HG02642 (cell line): ENCODE results near the gene GSG1.
"Not testable (repeated sequence)": the region's sequence is repeated elsewhere in the genome, so short reads cannot be mapped to it uniquely, and the experiment has no call there.

Experiments used
- ATAC-seq: cut with Tn5 transposase; IDR thresholded peaks from one replicate; pipeline ENCODE4 v1.9.1; 2021; ENCODE audit warnings: mild to moderate bottlenecking; ENCODE audit not compliant: unreplicated experiment, poor library complexity

Gene GSG1

DNA sequence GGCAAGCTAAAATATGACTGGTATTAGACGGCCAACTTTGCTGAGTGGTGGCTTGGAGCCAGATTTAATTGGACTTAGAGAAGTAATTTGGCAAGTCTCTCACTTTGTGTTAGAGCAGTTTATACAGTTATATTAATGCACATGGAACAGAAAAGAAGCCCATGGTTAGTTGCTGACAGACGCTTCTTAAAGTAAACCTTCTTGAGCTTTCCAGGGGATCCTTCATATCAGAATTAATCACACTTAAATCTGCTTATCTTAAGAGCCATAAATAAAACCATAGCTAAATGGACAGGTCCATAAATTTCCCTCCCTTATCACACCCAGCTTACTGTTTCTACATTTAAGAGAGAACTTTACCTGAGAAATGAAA lies 9.6 kb downstream of the GSG1 start:
- no peak for ATAC-seq

DNA sequence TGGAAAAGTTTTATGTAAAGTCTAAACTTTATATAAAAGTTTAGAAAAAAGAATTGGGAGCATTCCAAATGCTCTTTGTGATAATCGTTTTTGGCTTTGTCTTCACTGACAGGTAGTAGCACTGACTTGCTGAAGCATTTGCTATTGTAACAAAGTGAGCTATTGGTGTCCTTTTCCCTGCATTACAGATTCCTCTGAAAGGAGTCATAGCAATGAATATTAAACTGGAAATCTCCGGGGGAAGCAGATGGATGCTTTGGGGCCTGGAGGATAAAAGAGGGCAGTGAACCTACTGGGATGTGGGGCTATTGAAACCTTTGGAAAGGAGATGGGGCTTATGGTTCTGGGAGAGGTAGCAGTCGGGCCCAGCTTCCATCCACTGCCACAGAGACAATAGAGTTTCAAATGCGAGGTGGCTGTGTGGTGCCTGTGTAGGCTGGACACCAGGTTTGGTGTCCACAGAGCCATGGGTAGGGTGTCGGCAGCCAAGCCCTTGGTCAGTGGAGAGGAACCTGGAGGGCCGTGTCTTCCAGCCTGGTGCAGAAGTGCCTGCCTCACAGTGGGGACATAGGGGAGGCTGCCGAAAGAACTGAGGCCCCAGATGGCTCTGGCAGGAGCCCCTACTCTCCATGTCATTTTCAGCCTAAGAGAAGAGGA lies 10.1 kb downstream of the GSG1 start:
- no peak for ATAC-seq

DNA sequence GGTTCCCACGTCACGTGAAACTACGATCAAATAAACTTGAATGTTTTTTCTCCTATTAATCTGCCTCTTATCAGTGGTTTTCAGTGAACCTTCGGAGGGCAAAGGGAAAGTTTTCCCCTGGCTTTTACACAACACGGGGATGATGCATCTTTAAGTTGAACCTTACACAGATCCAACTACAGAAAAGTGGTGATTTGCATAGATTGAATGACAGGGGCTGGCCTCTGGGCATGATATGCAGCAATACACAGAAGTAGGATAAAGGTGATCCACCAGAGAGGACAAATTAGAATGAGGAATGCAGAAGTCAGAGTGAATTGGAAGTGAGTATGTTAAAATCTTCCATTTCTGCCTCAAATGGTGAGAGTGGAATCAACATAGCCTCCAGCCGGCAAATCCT lies 11.6 kb downstream of the GSG1 start:
- ATAC-seq: no peak

DNA sequence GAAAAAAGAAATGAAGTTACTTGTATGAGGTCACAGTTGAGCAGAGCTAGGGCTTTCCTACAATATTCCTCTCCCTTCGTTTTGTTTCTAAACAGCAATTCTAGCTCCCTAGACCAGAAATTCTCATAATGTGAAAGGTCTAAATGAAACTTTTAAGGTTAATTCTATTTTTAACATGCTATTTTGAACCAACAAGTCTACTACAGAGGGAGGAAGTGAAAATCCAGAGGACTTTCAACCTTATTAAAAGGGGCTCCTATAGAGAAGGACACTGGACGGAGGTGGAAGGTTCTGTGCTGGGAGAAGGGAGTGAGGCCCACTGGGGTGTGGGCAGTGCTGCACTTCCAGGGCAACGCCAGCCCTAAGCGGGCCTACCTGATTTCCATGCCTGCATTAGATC lies 13.4 kb downstream of the GSG1 start:
- ATAC-seq: no peak

DNA sequence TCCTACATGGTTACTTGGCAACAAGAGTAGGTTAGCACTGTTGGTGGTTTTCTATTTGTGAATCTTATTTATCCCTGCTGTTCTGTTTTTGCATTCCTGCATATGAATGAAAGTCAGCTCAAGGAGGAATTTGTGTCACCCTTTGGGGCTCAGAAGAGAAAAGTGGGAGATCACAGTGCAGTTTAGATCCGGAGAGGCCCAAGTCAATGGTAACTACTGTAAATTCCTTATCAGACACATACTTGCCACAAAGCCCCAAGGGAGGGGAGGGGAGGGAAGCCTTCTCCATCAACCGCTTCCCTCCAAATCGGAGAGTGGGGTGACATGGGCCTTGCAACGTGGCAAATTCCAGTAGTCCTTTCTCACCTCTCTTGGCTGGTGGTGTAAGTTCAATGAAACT lies 15.0 kb downstream of the GSG1 start:
- no peak for ATAC-seq

DNA sequence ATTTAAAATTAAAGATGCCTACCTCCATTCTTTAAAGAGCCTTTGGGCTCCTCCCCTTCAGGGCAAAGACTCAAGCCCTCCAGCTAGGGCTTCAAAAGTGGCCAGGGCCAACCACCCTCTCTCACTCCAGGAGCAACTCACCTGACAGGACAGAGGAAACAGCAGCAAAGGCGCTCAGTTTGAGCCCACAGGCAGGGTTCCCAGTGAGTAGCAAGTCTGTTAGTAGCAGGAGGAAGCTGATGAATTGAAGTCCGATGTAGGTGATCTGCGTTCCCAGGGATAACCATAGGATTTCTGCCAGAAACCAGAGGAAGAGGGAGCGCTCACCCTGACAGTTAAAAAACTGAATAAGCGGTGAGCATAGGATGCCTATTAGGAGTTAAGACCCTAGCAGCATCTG lies 15.7 kb downstream of the GSG1 start:
- ATAC-seq: no peak

DNA sequence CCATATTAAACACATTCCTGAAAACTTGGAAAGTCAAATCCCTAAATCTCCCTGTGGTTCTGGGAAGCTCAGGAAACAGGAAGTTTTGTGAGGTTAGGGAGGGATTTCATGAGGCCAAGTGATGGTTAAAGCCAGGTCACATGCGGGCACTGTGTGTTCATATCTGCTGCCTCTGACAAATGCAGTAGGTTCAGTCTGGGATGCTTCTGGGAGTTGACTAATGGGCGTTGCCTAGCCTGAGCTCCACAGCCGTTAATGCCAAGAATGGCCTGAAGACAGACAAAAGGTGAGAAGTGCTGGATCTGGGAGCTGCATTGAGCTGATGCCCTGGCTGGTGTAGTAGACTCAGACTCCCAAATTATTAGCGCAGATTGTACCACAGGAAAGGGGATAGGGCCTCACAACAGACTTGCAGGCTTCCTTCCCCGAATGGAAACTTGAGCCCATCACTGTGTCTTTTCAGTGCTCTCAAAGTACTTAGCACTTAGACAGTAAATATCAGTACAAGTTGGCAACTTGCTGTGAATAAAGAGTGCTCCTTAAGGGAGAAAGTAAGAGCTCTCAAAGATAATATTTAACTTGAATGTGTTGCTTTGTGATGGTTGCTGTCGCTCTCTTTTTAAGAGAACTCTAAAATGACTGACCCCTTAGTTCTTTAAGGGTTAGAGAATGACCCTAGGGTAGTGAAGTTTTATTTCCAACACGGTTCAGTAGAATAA lies 17.3 kb downstream of the GSG1 start:
- no peak for ATAC-seq

DNA sequence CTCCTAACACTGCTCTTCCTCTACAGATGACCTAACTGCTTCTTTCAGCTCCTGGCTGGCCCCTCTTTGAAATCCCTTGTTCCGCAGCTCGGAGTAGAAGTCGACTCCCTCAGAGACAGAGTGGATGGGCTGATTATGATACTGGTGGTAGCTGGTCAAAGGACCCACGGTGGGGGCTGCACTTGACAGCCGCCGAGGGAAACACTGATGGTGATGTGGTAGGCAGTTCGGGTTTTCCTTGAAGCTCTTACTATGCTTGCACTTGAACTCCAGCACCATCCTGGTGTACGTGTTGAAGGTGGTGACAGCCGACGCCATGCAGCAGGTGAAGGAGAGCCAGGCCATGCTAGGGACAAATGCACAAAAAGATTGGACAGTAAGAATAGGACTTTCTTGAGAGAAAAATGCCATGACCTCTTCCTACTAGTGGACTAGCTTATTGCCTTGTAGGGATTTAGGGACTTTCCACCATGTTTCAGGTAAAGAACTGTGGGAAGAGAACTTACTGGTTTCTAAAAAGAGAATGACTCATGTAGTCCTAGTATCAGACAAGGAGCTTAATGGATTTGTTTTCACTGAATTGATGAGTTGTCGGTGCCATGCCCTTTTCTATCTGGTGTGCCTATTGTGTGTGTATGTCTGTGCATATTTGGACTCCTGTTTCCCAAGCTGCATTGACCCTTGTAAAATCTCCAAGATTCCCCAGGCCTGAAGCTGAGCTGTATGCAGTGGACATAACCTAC lies 18.4 kb downstream of the GSG1 start:
- ATAC-seq: no peak

DNA sequence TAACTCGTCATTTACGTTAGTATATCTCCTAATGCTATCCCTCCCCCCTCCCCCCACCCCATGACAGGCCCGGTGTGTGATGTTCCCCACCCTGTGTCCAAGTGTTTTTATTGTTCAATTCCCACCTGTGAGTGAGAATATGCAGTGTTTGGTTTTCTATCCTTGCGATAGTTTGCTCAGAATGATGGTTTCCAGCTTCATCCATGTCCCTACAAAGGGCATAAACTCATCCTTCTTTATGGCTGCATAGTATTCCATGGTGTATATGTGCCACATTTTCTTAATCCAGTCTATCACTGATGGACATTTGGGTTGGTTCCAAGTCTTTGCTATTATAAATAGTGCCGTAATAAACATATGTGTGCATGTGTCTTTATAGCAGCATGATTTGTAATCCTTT lies 19.8 kb downstream of the GSG1 start:
- not testable (repeated sequence) for ATAC-seq

DNA sequence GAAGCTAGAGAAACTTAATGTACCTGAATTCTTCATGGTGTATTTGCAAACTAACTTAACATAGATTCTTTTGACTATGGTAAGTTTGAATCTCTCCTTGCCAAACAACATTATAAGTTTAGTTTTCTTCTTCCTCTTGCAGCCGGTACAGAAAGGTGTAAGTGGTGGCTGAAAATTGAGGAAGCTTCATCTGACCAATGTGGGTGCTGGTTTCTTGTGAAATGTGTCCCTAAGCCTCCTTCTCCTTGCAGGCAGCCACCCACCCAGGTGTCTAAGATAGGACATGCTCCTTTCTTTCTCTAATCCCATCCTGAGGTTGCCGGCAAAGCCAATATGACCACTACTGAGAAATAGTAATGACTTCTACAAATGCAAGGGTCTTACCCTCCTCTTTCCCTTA lies 20.6 kb downstream of the GSG1 start:
- no peak for ATAC-seq

DNA sequence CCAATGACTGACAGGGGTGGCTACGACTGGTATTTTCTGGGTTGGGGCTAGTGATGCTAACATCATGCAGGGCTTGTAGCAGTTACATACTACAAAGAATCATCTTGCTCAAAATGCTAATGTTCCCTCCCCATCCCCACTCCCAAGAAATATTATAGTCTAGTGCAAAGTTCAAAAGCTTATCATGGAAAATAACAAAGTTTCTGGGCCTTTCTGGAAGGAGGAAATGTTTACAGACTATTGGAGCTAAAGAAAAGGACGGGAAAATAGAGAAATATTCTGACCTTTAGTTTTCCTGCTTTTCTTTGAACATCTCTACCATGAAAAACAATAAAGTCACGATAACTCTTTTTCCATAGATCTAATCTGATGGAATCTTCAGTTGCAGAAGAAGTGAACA lies 23.2 kb downstream of the GSG1 start:
- ATAC-seq: no peak

DNA sequence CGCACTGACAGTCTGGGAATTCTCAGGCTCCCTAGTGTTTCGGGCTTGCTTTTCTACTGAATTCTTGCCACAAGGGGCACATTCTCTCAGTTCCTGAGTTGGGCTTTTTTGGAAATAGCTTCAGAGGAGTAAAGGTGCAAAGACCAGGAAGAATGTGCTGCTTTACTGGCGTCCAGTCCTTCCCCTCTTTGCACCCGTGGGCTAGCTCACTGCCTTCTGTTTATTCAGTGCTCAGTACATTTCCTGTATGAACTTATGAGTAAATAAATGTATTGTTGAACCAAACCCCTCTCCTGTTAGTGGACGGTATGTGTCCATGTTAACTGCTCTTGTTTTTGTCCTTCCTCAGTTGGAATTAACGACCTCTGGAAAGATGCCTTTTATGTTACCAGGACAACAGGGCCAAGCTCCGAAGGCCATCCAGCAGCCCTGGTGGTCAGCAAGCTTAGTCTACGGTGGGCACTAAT lies 24.0 kb downstream of the GSG1 start:
- ATAC-seq: no peak

DNA sequence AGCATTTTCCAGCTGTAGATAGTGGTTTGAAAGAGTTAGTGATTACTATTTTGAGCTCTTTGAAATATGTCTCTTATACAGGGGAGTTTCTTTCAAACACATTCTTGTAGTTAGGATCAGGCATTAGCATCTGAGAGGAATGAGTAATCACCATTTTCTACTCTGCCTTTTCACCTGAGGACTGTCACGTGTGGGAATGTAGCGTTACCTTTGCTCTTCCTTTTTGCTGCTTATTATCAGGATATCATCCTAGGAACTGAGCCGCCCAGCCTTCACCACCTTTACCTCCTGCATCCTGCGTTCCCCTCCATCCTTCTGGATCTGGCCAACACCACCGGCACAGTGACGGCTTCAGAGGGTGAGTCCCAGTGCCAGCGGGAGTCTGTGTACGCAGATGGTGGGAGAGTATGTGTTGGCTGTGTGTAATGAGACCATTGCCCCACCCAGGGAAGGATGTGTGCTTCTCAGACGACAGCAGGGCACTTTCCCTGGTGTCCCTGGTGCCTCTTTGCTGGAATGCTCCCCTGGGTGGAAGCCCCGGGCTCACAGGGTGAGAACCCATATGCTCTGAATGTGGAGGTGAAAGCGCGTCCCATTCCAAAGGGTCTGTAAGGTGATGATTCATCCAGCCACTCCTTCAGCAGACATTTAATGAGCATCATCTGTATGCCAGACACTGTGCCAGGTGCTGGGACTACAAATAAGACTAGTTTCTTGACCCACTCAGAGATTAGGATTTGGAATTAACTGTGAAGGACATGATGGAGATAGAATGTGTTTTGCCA lies 27.5 kb downstream of the GSG1 start:
- no peak for ATAC-seq

DNA sequence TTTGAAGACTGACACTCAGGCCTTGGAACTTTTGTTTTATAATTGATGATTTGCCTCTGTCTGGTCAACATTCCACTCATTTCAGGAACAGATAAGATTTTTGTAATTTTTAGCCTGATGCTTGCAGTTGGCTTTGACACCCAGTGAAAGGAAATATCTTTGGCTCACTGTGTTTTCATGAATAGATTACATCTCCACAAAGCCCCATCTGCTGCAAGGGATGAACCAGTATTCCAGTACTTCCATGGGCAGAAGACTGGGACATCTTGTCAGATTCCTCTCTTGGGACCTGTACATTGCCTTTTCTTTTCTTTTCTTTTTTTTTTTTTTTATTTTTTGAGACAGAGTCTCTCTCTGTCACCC lies 28.4 kb downstream of the GSG1 start:
- ATAC-seq: no peak

DNA sequence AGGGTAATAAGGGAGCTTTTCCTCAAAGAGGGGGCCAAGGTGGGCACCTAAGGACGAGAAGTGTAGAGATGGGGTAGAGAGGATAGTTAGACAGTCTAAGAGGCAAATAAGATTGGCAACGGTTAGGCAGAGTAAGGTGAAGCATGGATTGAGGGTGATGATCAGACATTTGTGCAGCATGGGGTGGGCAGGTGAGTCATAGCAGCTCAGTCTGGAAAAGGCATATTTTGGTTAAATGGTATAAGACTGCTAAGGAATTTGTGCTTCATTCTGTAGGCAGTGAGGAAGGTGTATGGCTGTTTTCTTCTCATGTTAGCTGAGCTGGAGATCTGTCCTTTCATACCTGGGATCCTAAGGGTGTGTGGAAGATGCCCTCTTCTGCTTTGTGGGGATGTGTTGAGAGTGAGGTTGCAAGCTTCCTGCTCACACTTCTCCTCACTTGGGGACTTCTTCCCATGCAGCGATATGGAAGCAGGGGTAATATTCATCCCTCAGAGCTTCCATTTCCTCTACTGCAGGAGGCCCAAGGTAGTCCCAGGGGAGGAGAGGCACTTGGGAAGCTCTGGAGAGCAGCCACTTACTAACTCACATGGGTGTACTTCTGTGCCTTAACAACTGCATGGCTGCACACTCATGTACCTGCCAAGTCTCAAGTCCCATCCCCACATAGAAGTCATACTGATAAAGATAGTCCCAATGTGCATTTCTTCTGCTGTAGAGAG lies 28.9 kb downstream of the GSG1 start:
- ATAC-seq: no peak

DNA sequence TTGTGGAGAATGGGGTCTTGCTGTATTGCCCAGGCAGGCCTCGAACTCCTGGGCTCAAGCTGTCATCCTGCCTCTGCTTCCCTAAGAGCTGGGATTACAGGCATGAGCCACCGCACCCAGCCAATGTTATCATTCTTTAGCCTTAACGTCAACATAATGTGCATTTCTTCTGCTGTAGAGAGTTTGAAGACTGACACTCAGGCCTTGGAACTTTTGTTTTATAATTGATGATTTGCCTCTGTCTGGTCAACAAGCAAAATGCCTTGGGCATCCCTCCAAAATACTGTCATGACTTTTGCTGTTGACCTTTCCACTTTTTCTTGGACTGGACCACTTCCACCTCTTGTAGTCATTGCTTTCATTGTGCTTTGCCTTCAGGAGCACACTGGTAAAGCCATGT lies 30.3 kb downstream of the GSG1 start:
- no peak for ATAC-seq

DNA sequence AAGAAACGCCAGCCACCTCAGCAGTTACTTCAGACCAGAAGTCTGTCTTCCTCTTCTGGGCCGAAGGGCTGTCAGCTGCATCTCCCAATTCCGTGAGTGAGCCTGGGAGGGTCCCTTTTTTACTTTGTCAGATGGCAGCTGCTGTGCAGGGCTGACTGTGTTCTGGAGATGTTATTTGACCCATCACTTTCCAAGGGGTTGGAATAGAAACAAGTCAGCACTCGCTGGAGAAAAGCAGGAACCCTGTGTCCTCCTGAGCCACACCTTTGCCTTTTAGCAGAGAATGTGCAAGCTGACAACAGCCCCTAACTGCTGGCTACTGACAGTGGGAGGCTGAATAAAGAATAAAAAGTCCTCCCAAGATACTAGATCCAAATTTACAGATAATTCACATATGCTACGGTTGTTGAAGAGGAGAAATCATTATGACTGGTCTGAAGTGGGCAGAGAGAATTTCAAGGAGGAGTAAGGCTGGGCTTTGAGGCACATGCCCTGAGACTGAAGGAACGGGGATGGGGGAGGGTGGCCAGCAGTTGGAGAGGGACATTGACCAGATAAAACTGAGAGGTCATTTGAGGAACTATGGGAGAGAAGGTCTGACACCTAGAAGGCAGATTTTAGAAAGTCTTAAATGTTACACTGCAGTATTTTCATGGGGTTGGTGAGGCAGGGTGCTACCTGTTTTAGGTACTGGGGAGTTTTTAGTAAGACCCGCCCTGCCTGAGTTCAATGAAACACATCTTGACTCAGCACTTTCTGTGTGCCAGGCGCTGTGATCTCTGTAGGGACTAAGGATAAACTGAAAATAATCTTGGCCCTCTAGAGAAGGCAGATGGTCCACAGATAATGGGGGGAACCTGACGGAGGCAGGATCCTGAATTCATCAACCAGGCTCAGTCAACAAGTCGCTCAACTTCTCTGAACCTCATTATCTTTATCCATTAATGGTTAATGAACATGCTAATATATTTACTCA lies 31.9 kb downstream of the GSG1 start:
- ATAC-seq: no peak

DNA sequence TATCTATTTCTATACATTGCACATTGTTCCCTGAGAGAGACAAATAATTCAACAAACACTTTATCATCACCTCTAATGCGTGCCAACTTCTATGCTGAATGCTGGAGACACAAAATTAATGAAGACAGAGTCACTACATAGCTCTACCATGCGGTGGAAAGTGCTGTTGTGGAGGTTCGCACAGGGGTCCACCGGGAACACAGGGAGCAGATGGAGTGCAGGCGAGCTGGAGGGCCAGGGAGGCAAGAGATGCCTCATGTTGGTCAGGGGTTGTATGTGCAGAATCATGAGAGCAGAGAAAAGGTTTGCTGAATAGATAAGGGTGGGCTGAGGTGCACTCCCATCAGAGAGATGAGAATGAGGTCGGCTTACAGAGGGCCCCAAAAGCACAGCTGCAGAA lies 34.1 kb downstream of the GSG1 start:
- ATAC-seq: no peak

DNA sequence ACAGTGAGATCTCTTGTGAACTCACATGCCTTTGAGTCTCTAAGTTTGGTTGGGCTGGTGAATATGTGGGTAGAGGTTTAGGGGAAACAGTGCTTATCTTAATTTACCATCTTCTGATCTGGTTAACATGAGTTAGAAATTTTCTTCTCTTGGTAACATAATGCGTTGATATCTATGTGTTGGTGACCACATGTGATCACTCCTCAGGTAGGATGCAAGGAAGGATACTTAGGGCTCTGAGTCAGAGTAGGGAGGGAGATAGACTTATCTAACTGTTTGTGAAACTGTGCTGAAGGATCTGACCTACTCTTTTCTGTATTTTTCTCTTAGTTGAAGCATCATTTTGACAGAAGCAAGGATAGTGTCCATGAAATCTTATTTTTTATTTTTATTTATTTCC lies 36.1 kb downstream of the GSG1 start:
- ATAC-seq: no peak
